ENCODE results near the gene MGAT2.

DNA sequence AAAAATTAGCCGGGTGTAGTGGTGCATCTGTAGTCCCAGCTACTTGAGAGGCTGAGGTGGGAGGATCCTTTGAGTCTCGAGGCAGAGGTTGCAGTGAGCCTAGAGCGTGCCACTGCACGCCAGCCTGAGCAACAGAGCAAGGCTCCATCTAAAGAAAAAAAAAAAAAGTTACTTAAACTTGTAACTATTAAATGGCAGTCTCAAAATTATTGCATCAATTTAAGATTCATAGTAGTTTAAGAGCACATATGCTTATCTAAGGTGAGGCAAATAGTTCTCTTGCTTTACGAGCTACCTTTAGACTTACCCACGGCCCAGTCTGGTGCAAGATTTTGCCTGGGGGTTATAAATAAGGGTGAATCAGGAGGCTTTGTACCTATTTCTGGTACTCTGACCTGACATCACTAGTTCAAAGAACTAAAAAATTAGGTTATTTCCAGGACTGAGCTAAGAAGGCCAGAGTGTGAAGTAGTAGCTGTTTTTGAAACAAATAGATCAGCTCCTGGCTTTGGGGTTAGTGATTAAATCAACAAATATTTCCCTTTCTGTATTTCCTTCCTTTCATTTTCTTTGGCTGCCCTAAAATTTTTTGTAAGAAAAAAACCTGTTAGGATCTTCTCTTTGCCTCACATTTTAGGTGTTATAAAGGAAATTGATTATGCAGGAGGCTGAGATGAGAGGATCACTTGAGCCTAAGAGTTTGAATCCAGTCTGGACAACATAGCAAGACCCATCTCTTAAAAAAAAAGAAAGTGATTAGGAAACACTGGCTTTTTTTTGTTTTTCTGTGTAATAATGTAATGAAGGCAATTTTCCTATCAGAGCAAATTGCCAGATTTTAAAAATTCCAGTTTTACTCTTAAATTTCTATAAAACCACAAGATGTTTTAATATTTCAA is 3.6 kb downstream of the MGAT2 start:
- TF ChIP-seq, protein P1, sequence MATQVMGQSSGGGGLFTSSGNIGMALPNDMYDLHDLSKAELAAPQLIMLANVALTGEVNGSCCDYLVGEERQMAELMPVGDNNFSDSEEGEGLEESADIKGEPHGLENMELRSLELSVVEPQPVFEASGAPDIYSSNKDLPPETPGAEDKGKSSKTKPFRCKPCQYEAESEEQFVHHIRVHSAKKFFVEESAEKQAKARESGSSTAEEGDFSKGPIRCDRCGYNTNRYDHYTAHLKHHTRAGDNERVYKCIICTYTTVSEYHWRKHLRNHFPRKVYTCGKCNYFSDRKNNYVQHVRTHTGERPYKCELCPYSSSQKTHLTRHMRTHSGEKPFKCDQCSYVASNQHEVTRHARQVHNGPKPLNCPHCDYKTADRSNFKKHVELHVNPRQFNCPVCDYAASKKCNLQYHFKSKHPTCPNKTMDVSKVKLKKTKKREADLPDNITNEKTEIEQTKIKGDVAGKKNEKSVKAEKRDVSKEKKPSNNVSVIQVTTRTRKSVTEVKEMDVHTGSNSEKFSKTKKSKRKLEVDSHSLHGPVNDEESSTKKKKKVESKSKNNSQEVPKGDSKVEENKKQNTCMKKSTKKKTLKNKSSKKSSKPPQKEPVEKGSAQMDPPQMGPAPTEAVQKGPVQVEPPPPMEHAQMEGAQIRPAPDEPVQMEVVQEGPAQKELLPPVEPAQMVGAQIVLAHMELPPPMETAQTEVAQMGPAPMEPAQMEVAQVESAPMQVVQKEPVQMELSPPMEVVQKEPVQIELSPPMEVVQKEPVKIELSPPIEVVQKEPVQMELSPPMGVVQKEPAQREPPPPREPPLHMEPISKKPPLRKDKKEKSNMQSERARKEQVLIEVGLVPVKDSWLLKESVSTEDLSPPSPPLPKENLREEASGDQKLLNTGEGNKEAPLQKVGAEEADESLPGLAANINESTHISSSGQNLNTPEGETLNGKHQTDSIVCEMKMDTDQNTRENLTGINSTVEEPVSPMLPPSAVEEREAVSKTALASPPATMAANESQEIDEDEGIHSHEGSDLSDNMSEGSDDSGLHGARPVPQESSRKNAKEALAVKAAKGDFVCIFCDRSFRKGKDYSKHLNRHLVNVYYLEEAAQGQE (IDR thresholded peaks at IDR 0.05; ENCODE audit: insufficient replicate concordance, low read depth), result no peak
- no peak for TF ChIP-seq GABPA (IDR thresholded peaks at IDR 0.05; ENCODE audit: low read depth)
- TF ChIP-seq, protein P2, sequence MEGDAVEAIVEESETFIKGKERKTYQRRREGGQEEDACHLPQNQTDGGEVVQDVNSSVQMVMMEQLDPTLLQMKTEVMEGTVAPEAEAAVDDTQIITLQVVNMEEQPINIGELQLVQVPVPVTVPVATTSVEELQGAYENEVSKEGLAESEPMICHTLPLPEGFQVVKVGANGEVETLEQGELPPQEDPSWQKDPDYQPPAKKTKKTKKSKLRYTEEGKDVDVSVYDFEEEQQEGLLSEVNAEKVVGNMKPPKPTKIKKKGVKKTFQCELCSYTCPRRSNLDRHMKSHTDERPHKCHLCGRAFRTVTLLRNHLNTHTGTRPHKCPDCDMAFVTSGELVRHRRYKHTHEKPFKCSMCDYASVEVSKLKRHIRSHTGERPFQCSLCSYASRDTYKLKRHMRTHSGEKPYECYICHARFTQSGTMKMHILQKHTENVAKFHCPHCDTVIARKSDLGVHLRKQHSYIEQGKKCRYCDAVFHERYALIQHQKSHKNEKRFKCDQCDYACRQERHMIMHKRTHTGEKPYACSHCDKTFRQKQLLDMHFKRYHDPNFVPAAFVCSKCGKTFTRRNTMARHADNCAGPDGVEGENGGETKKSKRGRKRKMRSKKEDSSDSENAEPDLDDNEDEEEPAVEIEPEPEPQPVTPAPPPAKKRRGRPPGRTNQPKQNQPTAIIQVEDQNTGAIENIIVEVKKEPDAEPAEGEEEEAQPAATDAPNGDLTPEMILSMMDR (IDR thresholded peaks at IDR 0.05; ENCODE audit: insufficient read depth, low read length), result no peak
